ENCODE measurements around the gene ZNF33B.
"Not testable (repeated sequence)": the region's sequence is repeated elsewhere in the genome, so short reads cannot be mapped to it uniquely, and the experiment has no call there.

The ZNF33B gene

GRCh38 chr10:42638055-42638820 lies at the start of gene ZNF33B:
Gene ZNF33B (minus strand): TSS chr10:42638570. CDS start chr10:42636928, 1,642 bp downstream.
- peak; percentile 89 for DNase-seq (ENCODE audit: low read depth, low spot score)

GRCh38 chr10:42684517-42684916 lies 46.1 kb upstream of the ZNF33B start:
- no peak for DNase-seq (ENCODE audit: low read depth, low spot score)

- DNase-seq (ENCODE audit: low read depth, low spot score), result no peak
Measured at GRCh38 chr10:42680267-42680666, 41.9 kb upstream of the ZNF33B start.

GRCh38 chr10:42665181-42665979 lies 27.0 kb upstream of the ZNF33B start:
- DNase-seq (ENCODE audit: low read depth, low spot score), result not testable (repeated sequence)

GRCh38 chr10:42654419-42654818 lies 16.0 kb upstream of the ZNF33B start:
- DNase-seq (ENCODE audit: low read depth, low spot score), result no peak

GRCh38 chr10:42652858-42653257 lies 14.5 kb upstream of the ZNF33B start:
- DNase-seq (ENCODE audit: low read depth, low spot score), result no peak

- no peak for DNase-seq (ENCODE audit: low read depth, low spot score)
Measured at GRCh38 chr10:42650374-42650773, 12.0 kb upstream of the ZNF33B start.

GRCh38 chr10:42648512-42648911 lies 10.1 kb upstream of the ZNF33B start:
- DNase-seq (ENCODE audit: low read depth, low spot score), result no peak

GRCh38 chr10:42646687-42647640 lies 8.6 kb upstream of the ZNF33B start:
- DNase-seq (ENCODE audit: low read depth, low spot score), result no peak

- DNase-seq (ENCODE audit: low read depth, low spot score), result no peak
Measured at GRCh38 chr10:42646214-42646613, 7.8 kb upstream of the ZNF33B start.

GRCh38 chr10:42645516-42645915 lies 7.1 kb upstream of the ZNF33B start:
- no peak for DNase-seq (ENCODE audit: low read depth, low spot score)

- no peak for DNase-seq (ENCODE audit: low read depth, low spot score)
Measured at GRCh38 chr10:42645103-42645502, 6.7 kb upstream of the ZNF33B start.

- no peak for DNase-seq (ENCODE audit: low read depth, low spot score)
Measured at GRCh38 chr10:42640610-42641229, 2.4 kb upstream of the ZNF33B start.

GRCh38 chr10:42638821-42639270 lies 476 bp upstream of the ZNF33B start:
- no peak for DNase-seq (ENCODE audit: low read depth, low spot score)

- DNase-seq (ENCODE audit: low read depth, low spot score), result no peak
Measured at GRCh38 chr10:42637648-42638054, 719 bp downstream of the ZNF33B start.

GRCh38 chr10:42637142-42637541 lies 1.2 kb downstream of the ZNF33B start:
- DNase-seq (ENCODE audit: low read depth, low spot score), result no peak

- DNase-seq (ENCODE audit: low read depth, low spot score), result no peak
Measured at GRCh38 chr10:42635098-42635497, 3.3 kb downstream of the ZNF33B start.

- DNase-seq (ENCODE audit: low read depth, low spot score), result no peak
Measured at GRCh38 chr10:42632564-42632963, 5.8 kb downstream of the ZNF33B start.

GRCh38 chr10:42630537-42631134 lies 7.7 kb downstream of the ZNF33B start:
- no peak for DNase-seq (ENCODE audit: low read depth, low spot score)

- DNase-seq (ENCODE audit: low read depth, low spot score), result no peak
Measured at GRCh38 chr10:42623929-42624328, 14.4 kb downstream of the ZNF33B start.

- DNase-seq (ENCODE audit: low read depth, low spot score), result no peak
Measured at GRCh38 chr10:42618424-42618823, 19.9 kb downstream of the ZNF33B start.

Data from iPS DF 19.7 (cell line).